Bronchial epithelial cell (primary cell): Measurements from ENCODE around the gene STX4. TPM values are rescaled to one million over a fixed set of nuclear protein-coding genes. Genes with fewer than 3 reads are reported as not detected.

Experiments
- DNase-seq: peaks from one replicate; pipeline ENCODE4 v3.0.0-alpha.2; 2010; ENCODE audit warnings: low read depth
- FAIRE-seq: peaks from 2 replicates; lab custom pipeline; 2011; peaks lifted over from hg19 to GRCh38; lab: Jason Lieb, UNC
- H3K27me3 ChIP-seq: 2 replicates; pipeline ENCODE4 v1.5.1; 2011; ENCODE audit warnings: low read length; ENCODE audit not compliant: control insufficient read depth, insufficient read depth
- H3K36me3 ChIP-seq: 2 replicates; pipeline ENCODE4 v1.5.1; 2011; ENCODE audit warnings: low read length; ENCODE audit not compliant: control insufficient read depth, insufficient read depth
- H3K4me3 ChIP-seq: 2 replicates; pipeline ENCODE4 v1.5.1; 2011; ENCODE audit warnings: mild to moderate bottlenecking, low read depth, low read length, control low read depth
- CTCF ChIP-seq: IDR thresholded peaks from 2 replicates; pipeline ENCODE4 v1.5.1; 2011; ENCODE audit warnings: mild to moderate bottlenecking, moderate library complexity, low read length, control low read depth, inconsistent platforms; ENCODE audit not compliant: insufficient read depth, severe bottlenecking
- total RNA-seq: library from RNA; depleted of rRNA; stranded (reverse); fragments of >200 nt; gene quantifications from 2 replicates; pipeline ENCODE4 v1.2.1, GENCODE V29; 2014

Gene STX4
- total RNA-seq, 1 donor from 2014 or later: 14.7 TPM

- no peak for TF ChIP-seq CTCF
- H3K4me3 ChIP-seq: no peak overlapping the region
- FAIRE-seq (no peak), DNase-seq (no peak)
- peaks cover 35% of the 10 kb centered on the region for H3K36me3 ChIP-seq
- no peaks in the 10 kb centered on the region for H3K27me3 ChIP-seq
Measured at GRCh38 chr16:31080756-31081419, 47.5 kb downstream of the STX4 start.

GRCh38 chr16:31081428-31082351, 48.3 kb downstream of the STX4 start:
- Histone ChIP-seq H3K4me3 (no peak overlapping the region), H3K27me3 (no peaks in the 10 kb centered on the region), H3K36me3 (peaks cover 32% of the 10 kb centered on the region)
- no peak for FAIRE-seq
- DNase-seq: no peak
- no peak for TF ChIP-seq CTCF

DNA sequence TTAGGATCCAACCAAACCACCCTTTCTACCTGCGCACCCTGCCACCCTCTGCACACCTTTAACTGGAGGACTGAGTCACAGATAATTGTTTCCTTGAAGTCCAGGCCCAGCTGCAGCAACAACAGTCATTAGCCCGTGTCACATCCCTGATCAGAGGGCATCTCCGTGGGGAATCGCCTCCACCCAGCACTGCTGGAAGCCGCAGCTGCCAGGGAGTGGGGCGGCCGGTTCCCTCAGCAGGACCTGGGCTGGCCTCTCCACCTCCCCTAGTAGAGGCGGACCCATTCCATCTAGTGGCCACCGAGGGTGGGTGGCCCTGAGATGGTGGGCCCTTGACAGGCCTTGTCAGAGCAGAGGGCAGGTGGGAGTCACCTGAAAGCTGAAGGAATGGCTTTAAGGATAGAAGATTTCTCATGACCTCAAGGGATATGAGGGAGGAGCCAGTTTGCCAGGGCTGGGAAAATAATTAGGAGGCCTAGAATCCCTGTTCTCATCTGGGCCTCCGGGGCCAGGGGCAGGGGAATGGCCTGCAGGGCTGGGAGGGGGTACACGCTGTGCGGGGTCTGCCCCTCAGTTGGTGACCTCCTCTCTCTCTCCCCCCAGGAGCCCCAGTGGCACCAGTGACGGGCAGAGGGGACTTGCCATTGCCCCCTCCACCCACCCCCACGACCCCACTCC, 49.1 kb downstream of the STX4 start:
- FAIRE-seq: no peak
- H3K36me3 ChIP-seq: peaks cover 30% of the 10 kb centered on the region
- H3K4me3 ChIP-seq: no peak overlapping the region
- no peaks in the 10 kb centered on the region for H3K27me3 ChIP-seq
- TF ChIP-seq CTCF: no peak
- no peak for DNase-seq

DNA sequence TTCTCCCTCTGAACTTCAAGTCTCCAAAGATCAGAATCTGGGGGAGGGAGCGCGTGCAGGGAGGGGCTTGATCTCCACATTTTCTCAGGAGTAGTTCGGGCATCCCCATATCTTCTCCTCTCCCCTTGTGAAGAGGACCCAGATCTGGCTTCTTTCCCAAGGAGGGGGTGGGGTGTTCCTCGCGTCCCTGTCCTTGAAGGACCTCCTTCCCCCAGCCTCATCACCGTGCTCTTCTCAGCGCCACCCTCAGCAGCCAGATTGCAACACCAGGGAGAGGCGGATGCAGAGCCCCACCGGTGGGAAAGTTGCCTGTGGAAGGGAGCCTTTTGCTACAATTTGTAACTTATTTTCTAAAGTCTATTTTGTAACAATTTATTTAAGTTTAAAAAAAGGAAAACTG, 49.7 kb downstream of the STX4 start:
- FAIRE-seq (no peak), DNase-seq (no peak)
- no peaks in the 10 kb centered on the region for H3K27me3 ChIP-seq
- no peak for TF ChIP-seq CTCF
- no peak overlapping the region for H3K4me3 ChIP-seq
- H3K36me3 ChIP-seq: peaks cover 24% of the 10 kb centered on the region

- DNase-seq (no peak), FAIRE-seq (no peak)
- H3K4me3 ChIP-seq: no peak overlapping the region
- H3K36me3 ChIP-seq: peaks cover 21% of the 10 kb centered on the region
- no peaks in the 10 kb centered on the region for H3K27me3 ChIP-seq
- TF ChIP-seq CTCF: no peak
Measured at GRCh38 chr16:31083556-31083955, 50.2 kb downstream of the STX4 start.
